H4 (cell line): ENCODE measurements around the gene ATP8B2. TPM values are rescaled to one million over a fixed set of nuclear protein-coding genes. Genes with fewer than 3 reads are reported as not detected.
"Not testable (repeated sequence)": the region's sequence is repeated elsewhere in the genome, so short reads cannot be mapped to it uniquely, and the experiment has no call there.

Experiments
- DNase-seq: peaks from one replicate; pipeline ENCODE4 v3.0.0-alpha.2; 2015; ENCODE audit warnings: low spot score
- total RNA-seq: library from RNA; depleted of rRNA; stranded (reverse); fragments of >200 nt; shearing (Covaris generic); gene quantifications from 2 replicates; pipeline ENCODE4 v1.2.3, GENCODE V29; 2014

ATP8B2 gene
- total RNA-seq, 1 experiment from 2014 or later = 61.9 TPM

DNA sequence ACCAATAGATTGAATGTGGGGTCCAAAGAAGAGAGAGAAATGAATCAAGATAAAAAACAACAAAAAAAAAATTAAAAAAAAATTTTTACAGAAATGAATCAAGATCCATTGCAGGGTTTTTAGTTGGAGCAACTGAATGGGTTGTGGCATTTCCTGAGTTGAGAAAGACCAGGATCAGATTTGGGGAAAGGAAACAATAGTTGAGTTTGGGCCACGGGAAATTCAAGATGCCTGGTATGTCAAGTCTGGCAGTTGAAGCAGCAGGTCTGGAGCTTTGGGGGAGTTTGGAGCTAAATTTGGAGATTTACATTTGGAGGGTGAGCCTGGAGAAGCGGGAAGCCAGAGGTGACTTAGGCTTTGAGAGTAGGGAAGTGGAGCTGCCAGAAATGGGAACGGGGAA, 22.6 kb downstream of the ATP8B2 start:
- no peak for DNase-seq

DNA sequence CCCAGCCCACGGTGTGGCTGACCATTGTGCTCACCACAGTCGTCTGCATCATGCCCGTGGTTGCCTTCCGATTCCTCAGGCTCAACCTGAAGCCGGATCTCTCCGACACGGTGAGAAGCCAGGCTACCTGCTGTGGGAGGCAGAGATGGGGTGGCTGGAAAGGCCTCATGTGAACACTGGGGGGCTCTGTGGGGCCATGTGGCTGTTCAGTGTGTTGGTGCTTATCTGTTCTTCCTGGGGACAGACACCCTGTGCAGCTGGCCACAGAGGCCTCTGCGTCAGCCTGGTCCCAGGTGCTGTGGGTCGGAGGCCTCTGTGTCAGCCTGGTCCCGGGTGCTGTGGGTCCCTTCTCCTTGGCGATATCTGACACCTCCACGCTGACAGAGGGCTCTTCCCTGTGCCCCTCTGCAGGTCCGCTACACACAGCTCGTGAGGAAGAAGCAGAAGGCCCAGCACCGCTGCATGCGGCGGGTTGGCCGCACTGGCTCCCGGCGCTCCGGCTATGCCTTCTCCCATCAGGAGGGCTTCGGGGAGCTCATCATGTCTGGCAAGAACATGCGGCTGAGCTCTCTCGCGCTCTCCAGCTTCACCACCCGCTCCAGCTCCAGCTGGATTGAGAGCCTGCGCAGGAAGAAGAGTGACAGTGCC, 23.2 kb downstream of the ATP8B2 start:
- no peak for DNase-seq

DNA sequence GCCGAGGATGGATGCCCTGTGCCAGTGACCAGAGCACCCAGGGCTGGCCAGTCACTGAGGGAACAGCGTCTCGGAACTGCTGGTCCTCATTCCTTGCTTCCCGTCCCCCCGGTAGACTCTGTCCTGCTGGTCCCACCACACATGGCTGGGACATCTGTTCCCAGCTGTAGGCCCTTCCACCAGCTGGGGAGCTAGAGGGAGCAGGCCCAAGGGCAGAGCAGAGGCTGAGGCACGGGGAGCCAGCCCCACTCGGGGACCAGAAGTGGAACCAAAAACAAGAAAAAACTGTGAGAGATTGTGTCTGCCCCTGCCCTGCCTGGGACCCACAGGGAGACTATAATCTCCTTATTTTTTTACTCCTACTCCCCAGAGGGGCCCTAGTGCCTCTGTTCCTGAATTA, 23.8 kb downstream of the ATP8B2 start:
- no peak for DNase-seq

DNA sequence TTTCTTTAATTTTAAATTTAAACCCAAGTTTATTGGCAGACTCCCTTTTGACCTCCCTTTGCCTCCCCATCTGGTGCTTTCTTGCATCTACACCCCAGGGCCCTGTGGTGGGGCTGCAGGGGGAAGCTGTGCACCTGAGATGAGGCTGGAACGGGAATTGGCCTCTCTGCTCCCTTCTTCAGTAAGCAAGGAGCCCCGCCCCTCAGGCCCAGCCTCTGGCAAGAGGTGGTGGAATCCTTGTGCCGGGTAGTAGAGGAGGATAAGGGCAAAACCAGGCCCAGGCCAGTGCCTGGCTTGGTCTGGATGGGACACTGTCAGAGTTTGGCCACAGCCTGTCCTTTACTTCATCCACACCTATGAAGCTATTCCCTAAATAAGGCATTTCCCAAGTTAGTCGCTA, 25.1 kb downstream of the ATP8B2 start:
- no peak for DNase-seq

DNA sequence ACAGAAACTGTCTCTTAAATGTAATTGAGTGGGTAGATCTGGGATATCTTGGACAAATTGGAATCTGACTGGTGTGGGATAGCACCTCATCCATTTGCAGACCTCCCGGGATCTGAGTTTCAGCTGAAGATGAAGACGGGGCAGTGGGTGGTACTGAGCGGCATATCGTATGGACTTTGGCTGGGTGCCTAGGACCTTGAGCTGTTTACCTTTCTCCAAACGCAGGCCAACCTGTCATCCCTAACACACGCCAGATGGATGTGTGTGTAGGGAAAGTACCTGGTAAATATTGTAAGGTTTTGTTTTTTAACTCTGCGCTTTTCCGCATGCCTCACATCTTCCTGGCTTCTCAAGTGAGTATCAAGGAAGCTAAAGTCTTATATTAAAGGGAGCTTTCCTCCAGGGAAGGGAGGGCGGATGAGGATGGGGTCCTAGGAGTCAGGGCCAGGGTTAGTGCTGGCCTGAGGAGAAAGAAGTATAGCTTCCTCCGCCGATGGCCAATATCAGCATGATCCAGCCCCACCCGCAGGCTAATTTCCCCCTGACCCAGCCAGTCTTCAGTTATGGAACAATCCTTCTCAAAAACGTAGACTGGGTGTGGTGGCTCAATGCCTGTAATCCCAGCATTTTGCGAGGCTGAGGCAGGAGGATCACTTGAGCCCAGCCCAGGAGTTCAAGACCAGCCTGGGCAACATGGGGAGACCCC, 26.2 kb downstream of the ATP8B2 start:
- DNase-seq = no peak

DNA sequence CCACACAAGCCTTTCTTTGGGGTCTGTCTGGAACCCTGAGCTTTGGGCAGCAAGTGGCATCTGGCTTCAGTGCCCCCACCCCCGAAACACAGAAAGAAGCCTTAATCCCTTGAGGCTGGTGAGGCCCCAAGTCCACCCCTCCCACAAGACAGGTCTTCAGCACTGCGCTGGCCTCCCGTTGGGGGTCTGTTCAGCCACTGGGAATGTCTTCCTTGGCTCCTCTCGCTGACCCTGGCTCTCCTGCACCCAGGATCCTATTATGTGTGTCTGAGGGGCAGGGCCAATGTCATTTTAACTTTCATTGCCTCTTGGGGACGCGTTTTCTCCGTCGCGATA, 26.9 kb downstream of the ATP8B2 start:
- DNase-seq = no peak

DNA sequence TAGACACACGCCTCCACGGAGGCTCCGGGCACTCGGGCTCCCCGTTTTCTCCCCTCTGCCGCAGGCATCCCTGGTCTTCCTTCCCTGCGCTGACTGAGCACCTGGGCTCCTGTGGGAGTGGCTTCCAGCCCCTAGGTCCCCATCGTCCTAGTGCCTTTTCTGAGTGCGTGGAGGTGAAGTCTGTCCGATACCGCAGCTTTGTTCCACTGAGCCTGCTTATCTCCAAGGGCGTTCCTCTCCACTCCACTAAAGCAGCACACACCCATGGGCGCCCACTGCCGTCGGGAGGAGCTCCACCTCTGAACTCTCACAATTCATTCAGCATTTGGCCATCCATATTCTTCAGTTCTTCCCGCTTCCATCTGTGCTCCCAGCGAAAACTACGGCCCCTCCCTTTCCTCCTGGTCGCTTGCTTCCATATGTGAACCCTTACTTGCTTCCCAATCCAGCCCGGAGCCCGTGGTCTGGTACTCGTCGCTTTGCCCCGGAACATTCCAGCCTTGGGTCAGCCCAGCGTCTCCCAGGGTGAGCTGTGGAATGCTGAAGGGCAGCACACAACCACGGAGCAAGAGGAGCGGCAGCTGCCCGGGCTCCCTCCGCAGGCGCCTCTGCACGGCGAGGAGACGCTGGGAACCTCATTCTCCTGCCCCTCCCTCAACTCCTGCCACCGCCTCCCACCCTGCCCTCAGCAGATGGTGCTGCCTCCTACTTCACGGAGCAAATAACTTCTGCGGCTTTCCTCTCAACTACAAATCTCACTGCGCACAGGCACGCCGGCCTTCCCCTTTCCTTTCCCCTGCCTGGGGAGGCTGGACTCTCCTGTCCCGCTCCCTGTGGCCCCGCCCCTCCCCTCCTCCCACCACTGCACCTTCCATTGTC, 27.5 kb downstream of the ATP8B2 start:
- DNase-seq = no peak

DNA sequence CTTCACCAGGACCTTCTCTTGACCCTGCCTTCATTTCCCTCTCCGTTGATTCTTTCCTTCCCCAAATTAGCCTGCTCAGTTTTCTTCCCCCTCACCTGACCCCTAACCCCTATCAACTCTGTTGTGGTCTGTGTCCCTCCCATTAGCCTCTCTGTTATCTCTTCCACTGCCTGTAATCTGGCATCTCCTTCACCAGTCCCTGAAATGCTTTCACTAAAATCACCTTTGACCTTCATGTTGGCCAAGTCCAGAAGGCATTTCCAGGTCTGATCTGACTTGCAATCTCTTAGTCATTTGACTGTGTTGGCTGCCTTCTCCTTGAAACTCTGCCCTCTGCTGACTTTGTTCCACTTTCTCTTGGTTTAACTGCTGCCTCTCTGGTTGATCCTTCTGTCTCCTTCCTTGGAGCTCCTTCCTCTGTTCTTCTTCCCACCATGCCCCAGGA, 28.2 kb downstream of the ATP8B2 start:
- DNase-seq = no peak

DNA sequence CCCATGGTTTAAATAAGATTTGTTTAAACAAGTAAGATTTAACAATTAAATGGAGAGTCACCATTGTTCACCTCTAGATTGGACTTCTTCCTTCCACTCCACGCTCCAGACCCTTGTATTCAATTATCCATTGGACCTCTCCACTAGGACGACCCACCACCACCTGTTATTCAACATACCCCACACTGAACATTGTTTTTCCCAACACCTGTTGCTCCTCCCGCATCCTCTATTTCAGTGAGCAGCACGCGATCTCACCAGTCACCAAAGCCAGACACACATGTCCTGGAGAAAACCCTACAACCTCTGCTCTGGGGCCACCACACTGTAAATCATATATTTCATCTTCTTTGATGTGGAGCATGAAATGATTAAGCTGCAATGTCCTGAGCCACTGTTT, 28.6 kb downstream of the ATP8B2 start:
- no peak for DNase-seq

DNA sequence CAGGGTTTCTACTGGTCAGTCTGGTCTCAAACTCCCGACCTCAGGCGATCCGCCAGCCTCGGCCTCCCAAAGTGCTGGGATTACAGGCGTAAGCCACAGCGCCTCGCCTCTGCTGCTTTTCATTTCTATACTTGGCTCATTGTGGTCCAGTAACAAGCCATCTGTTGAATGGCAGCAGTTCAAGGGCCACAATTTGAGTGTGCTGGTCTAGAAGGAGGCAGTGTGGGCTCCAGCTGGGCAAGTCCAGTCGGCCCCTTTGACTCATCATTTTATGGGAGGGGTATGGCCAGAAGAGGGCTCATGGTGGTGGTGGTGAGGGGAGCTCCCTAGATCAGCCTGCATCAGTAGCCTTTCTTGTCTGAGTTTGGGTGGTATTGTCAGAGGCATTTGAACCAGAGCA, 33.2 kb downstream of the ATP8B2 start:
- no peak for DNase-seq

DNA sequence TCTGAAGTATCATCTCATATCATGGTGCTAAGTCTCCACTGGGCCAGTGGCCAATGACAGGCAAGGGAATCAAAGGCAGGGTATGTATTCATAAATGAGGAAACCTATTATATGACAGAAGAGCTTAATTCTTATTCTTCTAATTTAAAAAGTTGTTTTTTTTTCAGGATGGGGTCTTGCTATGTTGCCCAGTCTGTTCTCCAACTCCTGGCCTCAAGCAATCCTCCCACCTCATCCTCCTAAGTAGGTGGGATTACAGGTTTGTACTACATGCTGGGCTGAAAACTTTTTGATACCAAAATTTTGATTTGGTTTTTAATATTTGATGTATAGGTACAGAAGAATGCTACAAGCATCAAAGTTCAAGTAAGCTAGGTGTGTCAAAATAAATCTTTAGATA, 35.0 kb downstream of the ATP8B2 start:
- DNase-seq = no peak

DNA sequence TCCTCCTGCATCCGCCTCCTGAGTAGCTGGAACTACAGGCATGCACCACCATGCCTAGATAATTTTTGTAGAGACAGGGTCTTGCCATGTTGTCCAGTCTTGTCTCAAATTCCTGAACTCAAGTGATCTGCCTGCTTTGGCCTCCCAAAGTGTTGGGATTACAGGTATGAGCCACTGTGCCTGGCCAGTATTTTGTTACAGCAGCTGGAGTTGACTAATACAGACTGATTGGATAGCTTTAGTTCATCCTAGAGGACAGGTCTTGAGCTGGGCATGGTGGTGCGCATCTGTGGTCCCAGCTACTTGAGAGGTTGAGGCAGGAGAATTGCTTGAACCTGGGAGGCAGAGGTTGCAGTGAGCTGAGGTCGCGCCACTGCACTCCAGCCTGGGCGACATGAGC, 35.6 kb downstream of the ATP8B2 start:
- DNase-seq = not testable (repeated sequence)

DNA sequence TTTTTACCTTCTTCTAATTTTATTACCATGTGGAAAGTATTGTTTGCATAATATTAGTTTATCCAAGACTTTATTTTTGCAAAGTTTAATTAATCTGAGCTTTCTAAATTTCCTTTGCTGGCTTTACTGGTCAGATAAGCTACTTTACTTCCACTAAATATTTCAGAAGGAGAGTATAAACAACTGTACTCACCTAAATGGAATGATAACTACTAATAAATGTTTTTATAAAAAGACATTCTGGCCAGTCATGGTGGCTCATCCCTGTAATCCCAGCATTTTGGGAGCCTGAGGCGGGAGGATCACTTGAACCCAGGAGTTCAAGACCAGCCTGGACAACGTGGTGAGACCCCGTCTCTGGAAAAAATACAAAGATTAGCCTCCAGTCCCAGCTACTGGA, 36.0 kb downstream of the ATP8B2 start:
- DNase-seq = no peak

DNA sequence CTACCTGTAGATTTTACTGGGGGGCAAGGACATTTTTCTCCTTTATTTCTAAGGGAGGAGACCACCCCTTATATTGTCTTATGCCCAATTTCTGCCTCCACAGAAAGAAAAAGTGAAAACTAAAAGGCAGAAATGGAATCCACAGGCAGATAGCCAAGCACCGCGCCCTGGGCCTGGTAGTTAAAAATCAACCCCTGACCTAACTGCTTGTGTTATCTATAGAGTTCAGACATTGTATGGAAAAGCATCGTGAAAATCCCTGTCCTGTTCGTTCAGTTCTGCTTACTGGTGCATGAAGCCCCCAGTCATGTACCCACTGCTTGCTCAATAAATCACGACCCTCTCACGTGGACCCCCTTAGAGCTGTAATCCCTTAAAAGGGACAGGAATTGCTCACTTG, 46.1 kb downstream of the ATP8B2 start:
- DNase-seq = no peak

DNA sequence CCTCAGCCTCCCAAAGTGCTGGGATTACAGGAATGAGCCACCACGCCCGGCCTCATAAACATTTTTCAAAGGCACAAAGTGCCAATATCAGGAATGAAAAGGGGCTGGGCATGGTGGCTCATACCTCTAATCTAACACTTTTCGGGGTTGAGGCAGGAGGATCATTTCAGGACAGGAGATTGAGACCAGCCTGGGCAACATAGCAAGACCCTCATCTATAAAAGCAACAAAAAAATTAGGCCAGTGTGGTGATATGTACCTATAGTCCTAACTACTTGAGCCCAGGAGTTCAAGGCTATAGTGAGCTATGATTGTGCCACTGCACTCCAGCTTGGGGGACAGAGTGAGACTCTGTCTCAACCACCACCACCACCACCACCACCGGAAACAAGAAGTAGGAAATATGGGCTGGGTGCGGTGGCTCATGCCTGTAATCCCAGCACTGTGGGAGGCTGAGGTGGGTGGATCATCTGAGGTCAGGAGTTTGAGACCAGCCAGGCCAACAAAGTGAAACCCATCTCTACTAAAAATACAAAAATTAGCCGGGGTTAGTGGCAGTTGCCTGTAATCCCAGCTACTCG, 48.5 kb downstream of the ATP8B2 start:
- DNase-seq = not testable (repeated sequence)

DNA sequence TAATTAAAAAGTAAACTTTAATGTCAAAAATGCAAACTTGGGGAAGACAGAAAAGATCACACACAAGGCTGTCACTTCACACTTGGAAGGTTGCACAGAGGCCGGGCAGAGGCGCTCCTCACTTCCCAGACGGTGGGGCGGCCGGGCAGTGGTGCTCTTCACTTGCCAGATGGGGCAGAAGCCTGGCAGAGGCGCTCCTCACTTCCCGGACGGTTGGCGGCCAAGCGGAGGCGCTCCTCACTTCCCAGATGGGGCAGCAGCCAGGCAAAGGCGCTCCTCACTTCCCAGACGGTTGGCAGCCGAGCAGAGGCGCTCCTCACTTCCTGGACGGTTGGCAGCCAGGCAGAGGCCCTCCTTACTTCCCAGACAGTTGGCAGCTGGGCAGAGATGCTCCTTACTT, 54.0 kb downstream of the ATP8B2 start:
- DNase-seq = no peak

DNA sequence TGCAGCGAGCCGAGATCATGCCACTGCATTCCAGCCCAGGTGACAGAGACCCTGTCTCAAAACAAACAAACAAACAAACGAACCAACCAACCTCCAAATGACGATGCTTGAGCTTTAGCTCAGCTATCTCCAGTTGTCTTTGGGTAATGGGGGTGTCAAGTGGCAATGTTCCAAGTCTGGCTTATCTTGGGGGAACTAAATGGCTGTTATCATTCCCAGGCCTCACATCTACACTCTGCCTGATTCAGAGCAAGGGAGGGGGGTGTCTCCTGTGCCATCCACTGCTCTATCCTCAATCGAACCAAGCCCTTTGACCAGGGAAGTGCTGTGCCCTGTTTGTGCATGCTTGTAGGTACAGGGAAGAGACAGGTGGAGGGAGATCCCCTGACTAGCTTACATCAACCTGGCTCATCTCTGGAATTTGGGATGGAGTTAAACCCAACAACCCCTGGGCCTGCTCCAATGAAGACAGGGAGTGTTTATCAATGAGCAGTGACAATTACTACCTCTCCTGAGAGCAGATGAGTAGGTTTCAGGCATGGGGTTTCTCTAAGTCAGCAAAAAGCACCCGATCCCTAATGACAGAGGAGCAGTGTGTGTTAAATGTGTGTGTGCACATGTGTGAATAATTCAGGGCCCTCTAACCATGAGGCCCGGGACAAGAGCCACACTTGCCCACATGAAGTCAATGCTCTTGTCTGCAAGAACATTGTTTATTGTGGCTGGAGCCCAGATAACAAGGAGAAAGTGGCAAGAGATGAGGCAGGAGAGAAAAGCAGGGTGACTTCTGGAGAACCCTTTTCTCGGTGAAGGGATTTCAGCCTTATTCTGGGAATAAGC, 59.5 kb downstream of the ATP8B2 start:
- no peak for DNase-seq

DNA sequence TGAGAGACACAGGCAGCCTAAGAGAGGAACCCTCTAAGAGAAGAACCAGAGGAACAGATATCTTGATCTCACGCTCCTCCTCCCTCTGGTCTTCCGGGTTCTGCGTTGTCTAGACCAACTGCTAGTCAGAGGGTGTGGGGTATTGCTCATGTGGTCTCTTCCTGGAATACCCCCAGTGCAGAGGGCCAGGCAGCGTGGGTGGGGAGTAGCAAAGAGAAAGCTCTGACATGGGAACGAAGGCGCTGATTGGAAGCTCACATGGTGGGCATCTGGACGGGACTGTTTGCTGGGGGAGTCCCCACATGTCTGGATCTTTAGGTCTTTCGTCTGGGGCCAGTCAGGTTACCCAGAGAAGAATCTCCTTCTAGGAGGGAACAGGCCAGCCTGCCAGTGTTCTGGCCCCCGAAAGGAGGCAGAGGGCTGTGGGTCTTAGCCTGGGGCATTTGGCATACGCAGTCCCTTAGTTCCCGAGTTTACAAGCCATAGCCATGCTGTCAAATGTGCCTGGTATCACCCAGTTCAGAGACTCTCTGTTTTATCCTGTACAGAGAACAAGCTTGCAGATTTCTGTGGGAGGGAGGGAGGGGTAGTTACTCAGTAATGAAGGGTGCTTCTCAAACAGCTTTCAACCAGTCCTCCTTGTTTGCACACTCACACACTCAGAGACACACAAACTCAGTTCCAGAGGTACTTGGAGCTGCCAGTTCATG, 61.5 kb downstream of the ATP8B2 start:
- no peak for DNase-seq

DNA sequence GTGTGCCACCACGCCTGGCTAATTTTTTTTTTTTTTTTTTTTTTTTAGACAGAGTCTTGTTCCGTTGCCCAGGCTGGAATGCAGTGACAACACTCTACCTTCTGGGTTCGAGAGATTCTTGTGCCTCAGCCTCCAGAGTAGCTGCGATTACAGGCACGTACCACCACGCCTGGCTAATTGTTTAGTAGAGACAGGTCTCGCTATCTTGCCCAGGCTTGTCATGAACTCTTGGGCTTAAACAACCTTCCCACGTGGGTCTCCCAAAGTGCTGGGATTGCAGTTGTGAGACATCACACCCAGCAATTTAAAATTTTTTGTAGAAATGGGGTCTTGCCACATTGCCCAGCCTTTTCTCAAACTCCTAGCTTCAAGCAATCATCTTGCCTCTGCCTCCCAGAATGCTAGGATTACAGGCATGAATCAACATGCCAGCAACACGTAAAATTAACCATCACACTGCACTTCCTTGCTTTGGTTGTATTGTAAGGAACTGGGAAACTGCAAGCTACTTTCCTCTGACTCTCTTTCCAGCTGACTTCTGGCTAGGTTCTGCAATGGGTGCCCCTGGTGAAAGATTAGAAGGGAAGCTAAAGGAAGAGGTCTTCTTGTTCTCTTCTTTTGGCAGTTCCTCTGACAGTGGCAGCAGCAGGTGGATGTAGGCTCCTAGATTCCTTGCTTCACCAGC, 65.9 kb downstream of the ATP8B2 start:
- DNase-seq = no peak

DNA sequence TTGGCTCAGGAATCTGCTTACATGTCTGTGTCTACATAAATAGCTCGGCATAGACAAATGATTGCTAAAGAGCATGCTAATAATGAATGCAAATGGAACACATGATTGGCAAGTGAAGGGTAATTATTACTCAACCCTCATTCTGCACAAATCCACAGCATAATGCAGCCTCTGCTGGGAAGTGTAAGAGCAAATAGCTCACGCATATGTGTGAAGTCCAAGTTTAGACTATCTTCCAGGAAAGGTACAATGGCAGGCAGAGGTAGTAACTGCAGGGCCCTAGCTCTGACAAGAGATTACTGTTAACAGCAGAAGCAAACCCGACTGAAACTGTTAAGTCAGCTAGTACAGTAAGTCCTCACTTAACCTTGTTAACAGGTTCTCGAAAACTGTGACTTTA, 72.8 kb downstream of the ATP8B2 start:
- DNase-seq = no peak
